SK-N-SH (cell line): Measurements from ENCODE around the gene ALPK3. TPM values are rescaled to one million over a fixed set of nuclear protein-coding genes. Genes with fewer than 3 reads are reported as not detected.

Source experiments
- CTCF ChIA-PET: fragments of 300-600, 350-600 bp; formaldehyde crosslinking; extraction: SDS; loops from one replicate; lab custom pipeline; 2021; lab: Yijun Ruan, JAX
- POLR2A ChIA-PET: fragments of 350-600 bp; sonication (Branson Sonifier 250); formaldehyde crosslinking; extraction: SDS; loops from one replicate; lab custom pipeline; 2020; ENCODE audit warnings: antibody characterized with exemption, inconsistent platforms; lab: Yijun Ruan, JAX
- DNase-seq: peaks from one replicate; pipeline ENCODE4 v3.0.0; 2012
- H2AFZ ChIP-seq: fragments of 200-600 bp; sonication (generic); 2 replicates; pipeline ENCODE4 v1.8.1; 2016; ENCODE audit warnings: antibody characterized with exemption, mild to moderate bottlenecking, low read depth
- H3F3A ChIP-seq: fragments of 200-600 bp; sonication (generic); replicated peaks from 2 replicates; pipeline ENCODE3; 2016; ENCODE audit warnings: antibody characterized with exemption, mild to moderate bottlenecking; ENCODE audit not compliant: insufficient read depth
- H3K27ac ChIP-seq, 2 experiments: fragments of 200-500 bp in 1 of 2; fragments of 200-600 bp in 1 of 2; sonication (Bioruptor generic) in 1 of 2; sonication (generic), shearing (Covaris generic) in 1 of 2; 2 replicates each; pipeline versions ENCODE4 v1.5.1 to v1.6.1; 2014 to 2016; ENCODE audit warnings: low read depth in 2 of 2, inconsistent platforms in 1 of 2, low read length in 1 of 2, mild to moderate bottlenecking in 1 of 2, mixed read lengths in 1 of 2
- H3K27me3 ChIP-seq: fragments of 200-600 bp; sonication (generic), shearing (Covaris generic); 2 replicates; pipeline ENCODE4 v1.6.1; 2016; ENCODE audit warnings: mixed run types; ENCODE audit not compliant: insufficient read depth
- H3K36me3 ChIP-seq, 2 experiments: fragments of 200-500 bp in 1 of 2; fragments of 200-600 bp in 1 of 2; sonication (Bioruptor generic) in 1 of 2; sonication (generic) in 1 of 2; replicated peaks in 1 of 2; 2 replicates each; pipeline versions ENCODE3 to v1.5.1; 2014 to 2016; ENCODE audit warnings: low read length in 1 of 2, mild to moderate bottlenecking in 1 of 2; ENCODE audit not compliant: insufficient read depth in 2 of 2, control insufficient read depth in 1 of 2
- H3K4me1 ChIP-seq, 2 experiments: fragments of 200-500 bp in 1 of 2; fragments of 200-600 bp in 1 of 2; sonication (Bioruptor generic) in 1 of 2; sonication (generic), shearing (Covaris generic) in 1 of 2; 2 replicates each; pipeline versions ENCODE4 v1.5.1 to v1.6.1; 2014 to 2016; ENCODE audit warnings: low read depth in 1 of 2, low read length in 1 of 2, mixed run types in 1 of 2; ENCODE audit not compliant: insufficient read depth in 2 of 2, control insufficient read depth in 1 of 2
- H3K4me2 ChIP-seq: fragments of 200-600 bp; sonication (generic), shearing (Covaris generic); 2 replicates; pipeline ENCODE4 v1.6.1; 2017; ENCODE audit warnings: mixed run types
- H3K4me3 ChIP-seq, 2 experiments: fragments of 200-500 bp in 1 of 2; fragments of 200-600 bp in 1 of 2; sonication (Bioruptor generic) in 1 of 2; sonication (generic), shearing (Covaris generic) in 1 of 2; 2 replicates each; pipeline versions ENCODE4 v1.5.1 to v1.8.1; 2014 to 2016; ENCODE audit warnings: low read depth in 2 of 2, inconsistent platforms in 1 of 2, low read length in 1 of 2, mild to moderate bottlenecking in 1 of 2, mixed read lengths in 1 of 2, moderate library complexity in 1 of 2
- H3K79me2 ChIP-seq: fragments of 200-600 bp; sonication (generic); 2 replicates; pipeline ENCODE4 v1.8.1; 2017; ENCODE audit warnings: mild to moderate bottlenecking; ENCODE audit not compliant: insufficient read depth
- H3K9ac ChIP-seq: fragments of 200-600 bp; sonication (generic); 2 replicates; pipeline ENCODE4 v1.6.1; 2017; ENCODE audit warnings: mixed run types
- H3K9me2 ChIP-seq: fragments of 200-600 bp; sonication (generic); 2 replicates; pipeline ENCODE4 v1.6.1; 2017; ENCODE audit warnings: mixed run types
- H3K9me3 ChIP-seq: fragments of 200-600 bp; sonication (generic); 2 replicates; pipeline ENCODE4 v1.6.1; 2017; ENCODE audit warnings: mixed run types, mild to moderate bottlenecking, moderate library complexity
- H4K20me1 ChIP-seq: fragments of 200-600 bp; sonication (generic); 2 replicates; pipeline ENCODE4 v1.6.1; 2017; ENCODE audit warnings: mild to moderate bottlenecking, mixed run types; ENCODE audit not compliant: insufficient read depth
- ELF1 ChIP-seq: IDR thresholded peaks from 2 replicates; pipeline ENCODE4 v1.4.0; 2012
- EP300 ChIP-seq, 2 experiments: IDR thresholded peaks; 2 replicates each; pipeline versions ENCODE4 v1.4.0 to v1.6.1; 2012; ENCODE audit warnings: borderline replicate concordance in 1 of 2, low read depth in 1 of 2, low read length in 1 of 2
- EZH2phosphoT487 ChIP-seq: fragments of 200-600 bp; sonication (generic); IDR thresholded peaks from 2 replicates; pipeline ENCODE4 v1.6.1; 2017; ENCODE audit warnings: low read depth, mixed run types, mild to moderate bottlenecking, antibody characterized with exemption, moderate library complexity, borderline replicate concordance
- FOXM1 ChIP-seq: IDR thresholded peaks from 2 replicates; pipeline ENCODE4 v1.4.0; 2012; ENCODE audit warnings: low read depth, mild to moderate bottlenecking
- GABPA ChIP-seq: IDR thresholded peaks from 2 replicates; pipeline ENCODE4 v1.4.0; 2012; ENCODE audit warnings: low read depth, mild to moderate bottlenecking
- IRF3 ChIP-seq: fragments of 150-350 bp; IDR thresholded peaks from 2 replicates; pipeline ENCODE4 v1.6.1; 2016; ENCODE audit warnings: mild to moderate bottlenecking, low read depth, low read length
- JUND ChIP-seq: IDR thresholded peaks from 2 replicates; pipeline ENCODE4 v1.4.0; 2012
- MXI1 ChIP-seq: IDR thresholded peaks from 2 replicates; pipeline ENCODE4 v1.6.1; 2012; ENCODE audit warnings: mild to moderate bottlenecking, low read depth, low read length, improper control_type of control experiment
- NFIC ChIP-seq: IDR thresholded peaks from 2 replicates; pipeline ENCODE4 v1.4.0; 2012; ENCODE audit warnings: borderline replicate concordance
- RAD21 ChIP-seq: IDR thresholded peaks from 2 replicates; pipeline ENCODE4 v1.6.1; 2012; ENCODE audit warnings: mild to moderate bottlenecking, low read length
- RCOR1 ChIP-seq: fragments of 150-350 bp; IDR thresholded peaks from 2 replicates; pipeline ENCODE4 v1.6.1; 2017; ENCODE audit warnings: antibody characterized with exemption, low read length
- RXRA ChIP-seq: IDR thresholded peaks from 2 replicates; pipeline ENCODE4 v1.4.0; 2012; ENCODE audit warnings: low read depth, mild to moderate bottlenecking, borderline replicate concordance
- SIN3A ChIP-seq: IDR thresholded peaks from 2 replicates; pipeline ENCODE4 v1.6.1; 2012; ENCODE audit warnings: low read depth, mild to moderate bottlenecking, low read length, moderate library complexity, borderline replicate concordance
- SMC3 ChIP-seq: IDR thresholded peaks from 2 replicates; pipeline ENCODE4 v1.6.1; 2012; ENCODE audit warnings: low read depth, low read length, improper control_type of control experiment
- TAF1 ChIP-seq: IDR thresholded peaks from 2 replicates; pipeline ENCODE4 v1.6.1; 2012; ENCODE audit warnings: low read depth, mild to moderate bottlenecking, low read length, moderate library complexity, borderline replicate concordance
- USF1 ChIP-seq: IDR thresholded peaks from 2 replicates; pipeline ENCODE4 v1.4.0; 2012; ENCODE audit warnings: low read depth, borderline replicate concordance
- USF2 ChIP-seq: fragments of 150-350 bp; IDR thresholded peaks from 2 replicates; pipeline ENCODE4 v1.6.1; 2017; ENCODE audit warnings: antibody characterized with exemption, low read length, low read depth, borderline replicate concordance
- YY1 ChIP-seq: IDR thresholded peaks from 2 replicates; pipeline ENCODE4 v1.4.0; 2012; ENCODE audit warnings: low read depth, mild to moderate bottlenecking
- ZBTB33 ChIP-seq: IDR thresholded peaks from 2 replicates; pipeline ENCODE4 v1.4.0; 2012; ENCODE audit warnings: low read depth, borderline replicate concordance
- WGBS: methylation state at CpG from one replicate; pipeline ENCODE4 v1.1.6; 2017; ENCODE audit warnings: low lambda C conversion rate; 5-methylcytosine and 5-hydroxymethylcytosine counted together
- polyA plus RNA-seq, 3 experiments: library from polyadenylated mRNA; depleted of rRNA; stranded (reverse); fragments of >200 nt; gene quantifications; 2 replicates each; pipeline ENCODE4 v1.2.3, GENCODE V29; 2012
- TF ChIP-seq, protein P1 (sequence below): fragments of 200-600 bp; sonication (generic); IDR thresholded peaks from 2 replicates; pipeline ENCODE4 v1.6.1; 2017; ENCODE audit warnings: antibody characterized with exemption, mild to moderate bottlenecking, moderate library complexity
- TF ChIP-seq, protein P2 (sequence below): IDR thresholded peaks from 2 replicates; pipeline ENCODE4 v1.4.0; 2012; ENCODE audit warnings: low read depth

The ALPK3 gene
- polyA plus RNA-seq, 1 of the 3 experiments (the other 2 are of a cell fraction) = 0.16 TPM

GRCh38 chr15:84881520-84881830 is 64.3 kb downstream of the ALPK3 start:
- Histone ChIP-seq H3K4me1 (peaks cover 0 to 3% of the 10 kb centered on the region in 2 experiments; a peak in 1 of 4 replicates), H3K27ac (no peak overlapping the region), H3K9ac (no peak overlapping the region), H3K79me2 (no peaks in the 10 kb centered on the region), H3K36me3 (no peaks in the 10 kb centered on the region), H3K4me3 (no peak overlapping the region), H3K9me2 (no peaks in the 10 kb centered on the region), H2AFZ (no peak overlapping the region), H3K9me3 (no peaks in the 10 kb centered on the region), H3K4me2 (no peak overlapping the region), H3F3A (no peaks in the 10 kb centered on the region), H3K27me3 (no peaks in the 10 kb centered on the region), H4K20me1 (no peaks in the 10 kb centered on the region)
- ChIA-PET POLR2A (no interaction called here), CTCF (interaction anchor here (0.9 to 1.5 kb wide), 4 partner anchors 10 to 282 kb away, joined by 3 to 5 read pairs (median 3); no protein-coding TSS in a partner anchor)
- no peak for DNase-seq
- 83% methylated on average over 7 of the region's 7 CpGs for WGBS
- no peak for TF ChIP-seq RAD21
- TF ChIP-seq SIN3A = no peak
- no peak for TF ChIP-seq EP300 (IDR thresholded peaks at IDR 0.05; ENCODE audit: borderline replicate concordance in 1 of 2, low read depth in 1 of 2, low read length in 1 of 2)
- TF ChIP-seq RCOR1 = no peak
- no peak for TF ChIP-seq GABPA
- TF ChIP-seq USF2 = no peak
- no peak for TF ChIP-seq MXI1
- TF ChIP-seq NFIC = no peak
- no peak for TF ChIP-seq FOXM1
- TF ChIP-seq JUND = no peak
- TF ChIP-seq SMC3 = no peak
- TF ChIP-seq, all 33 proteins: peak for 0

- 77% methylated on average over 6 of the region's 6 CpGs for WGBS
- POLR2A ChIA-PET = no interaction called here
- H3K4me3 ChIP-seq = no peak overlapping the region
- H3K36me3 ChIP-seq = no peaks in the 10 kb centered on the region
- CTCF ChIA-PET = interaction anchor here (1.3 kb wide), 1 partner anchor 38 kb away, joined by 3 read pairs; no protein-coding TSS in a partner anchor
- no peak overlapping the region for H3K27ac ChIP-seq
- DNase-seq = no peak
- peaks cover 0 to 9% of the 10 kb centered on the region in 2 experiments; a peak in 1 of 4 replicates for H3K4me1 ChIP-seq
- no peak overlapping the region for H3K4me2 ChIP-seq
- no peaks in the 10 kb centered on the region for H3K9me2 ChIP-seq
- H3K9ac ChIP-seq = no peak overlapping the region
- H3K9me3 ChIP-seq = no peaks in the 10 kb centered on the region
- no peaks in the 10 kb centered on the region for H3F3A ChIP-seq
- H4K20me1 ChIP-seq = no peaks in the 10 kb centered on the region
- H3K27me3 ChIP-seq = no peaks in the 10 kb centered on the region
- no peak overlapping the region for H2AFZ ChIP-seq
- H3K79me2 ChIP-seq = no peaks in the 10 kb centered on the region
- no peak for TF ChIP-seq EP300 (IDR thresholded peaks at IDR 0.05; ENCODE audit: borderline replicate concordance in 1 of 2, low read depth in 1 of 2, low read length in 1 of 2)
- TF ChIP-seq YY1 = no peak
- TF ChIP-seq ZBTB33 = no peak
- TF ChIP-seq SIN3A = no peak
- TF ChIP-seq MXI1 = no peak
- TF ChIP-seq RXRA = no peak
- no peak for TF ChIP-seq RCOR1
- no peak for TF ChIP-seq EZH2phosphoT487
- TF ChIP-seq USF1 = no peak
- no peak for TF ChIP-seq JUND
- no peak for TF ChIP-seq ELF1
- TF ChIP-seq, protein P1, sequence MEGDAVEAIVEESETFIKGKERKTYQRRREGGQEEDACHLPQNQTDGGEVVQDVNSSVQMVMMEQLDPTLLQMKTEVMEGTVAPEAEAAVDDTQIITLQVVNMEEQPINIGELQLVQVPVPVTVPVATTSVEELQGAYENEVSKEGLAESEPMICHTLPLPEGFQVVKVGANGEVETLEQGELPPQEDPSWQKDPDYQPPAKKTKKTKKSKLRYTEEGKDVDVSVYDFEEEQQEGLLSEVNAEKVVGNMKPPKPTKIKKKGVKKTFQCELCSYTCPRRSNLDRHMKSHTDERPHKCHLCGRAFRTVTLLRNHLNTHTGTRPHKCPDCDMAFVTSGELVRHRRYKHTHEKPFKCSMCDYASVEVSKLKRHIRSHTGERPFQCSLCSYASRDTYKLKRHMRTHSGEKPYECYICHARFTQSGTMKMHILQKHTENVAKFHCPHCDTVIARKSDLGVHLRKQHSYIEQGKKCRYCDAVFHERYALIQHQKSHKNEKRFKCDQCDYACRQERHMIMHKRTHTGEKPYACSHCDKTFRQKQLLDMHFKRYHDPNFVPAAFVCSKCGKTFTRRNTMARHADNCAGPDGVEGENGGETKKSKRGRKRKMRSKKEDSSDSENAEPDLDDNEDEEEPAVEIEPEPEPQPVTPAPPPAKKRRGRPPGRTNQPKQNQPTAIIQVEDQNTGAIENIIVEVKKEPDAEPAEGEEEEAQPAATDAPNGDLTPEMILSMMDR = no peak
- TF ChIP-seq RAD21 = no peak
- no peak for TF ChIP-seq IRF3
- TF ChIP-seq GABPA = no peak
- no peak for TF ChIP-seq TAF1
- TF ChIP-seq, protein P2, sequence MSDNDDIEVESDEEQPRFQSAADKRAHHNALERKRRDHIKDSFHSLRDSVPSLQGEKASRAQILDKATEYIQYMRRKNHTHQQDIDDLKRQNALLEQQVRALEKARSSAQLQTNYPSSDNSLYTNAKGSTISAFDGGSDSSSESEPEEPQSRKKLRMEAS = no peak
- TF ChIP-seq FOXM1 = no peak
These were observed 66.3 kb downstream of the ALPK3 start for GRCh38 chr15:84883466-84883865.
